SK-N-SH treated with all-trans-retinoic acid at 6 μM for 48 hours (cell line): ENCODE data around the gene GJC2.

Experiments
- ATAC-seq: fragments of 200-7000 bp; cut with Tn5 transposase; 3 replicates; pipeline ENCODE4 v1.9.1; 2020; ENCODE audit warnings: mild to moderate bottlenecking, moderate library complexity
- BACH2 ChIP-seq: fragments of 250-450 bp; sonication (Bioruptor Pico); IDR thresholded peaks from 2 replicates; pipeline ENCODE4 v1.9.0; 2021; ENCODE audit warnings: mild to moderate bottlenecking, borderline replicate concordance
- CREB5 ChIP-seq: fragments of 250-450 bp; sonication (Bioruptor Pico); IDR thresholded peaks from 2 replicates; pipeline ENCODE4 v1.5.1; 2020; ENCODE audit warnings: low read depth, mild to moderate bottlenecking, moderate library complexity
- CSDC2 ChIP-seq: fragments of 250-450 bp; sonication (Bioruptor Pico); IDR thresholded peaks from 2 replicates; pipeline ENCODE4 v1.5.0; 2020; ENCODE audit warnings: mild to moderate bottlenecking, moderate library complexity
- GLIS3 ChIP-seq: fragments of 250-450 bp; sonication (Bioruptor Pico); IDR thresholded peaks from 2 replicates; pipeline ENCODE4 v1.5.0; 2020; ENCODE audit warnings: mild to moderate bottlenecking, moderate library complexity
- ISL1 ChIP-seq: fragments of 250-450 bp; sonication (Bioruptor Pico); IDR thresholded peaks from 2 replicates; pipeline ENCODE4 v2.1.2; 2022; ENCODE audit warnings: mild to moderate bottlenecking, moderate library complexity
- PATZ1 ChIP-seq: fragments of 250-450 bp; sonication (Bioruptor Pico); IDR thresholded peaks from 2 replicates; pipeline ENCODE4 v1.8.0; 2020; ENCODE audit warnings: mild to moderate bottlenecking, moderate library complexity, borderline replicate concordance
- PPARA ChIP-seq: fragments of 250-450 bp; sonication (Bioruptor Pico); IDR thresholded peaks from 2 replicates; pipeline ENCODE4 v1.5.0; 2020; ENCODE audit warnings: mild to moderate bottlenecking, borderline replicate concordance
- RARB ChIP-seq: fragments of 250-450 bp; sonication (Bioruptor Pico); IDR thresholded peaks from 2 replicates; pipeline ENCODE4 v1.8.0; 2021; ENCODE audit warnings: mild to moderate bottlenecking, moderate library complexity
- SNAI2 ChIP-seq: fragments of 250-450 bp; sonication (Bioruptor Pico); IDR thresholded peaks from 2 replicates; pipeline ENCODE4 v1.5.0; 2020; ENCODE audit warnings: mild to moderate bottlenecking, moderate library complexity
- TCF4 ChIP-seq: fragments of 250-450 bp; sonication (Bioruptor Pico); IDR thresholded peaks from 2 replicates; pipeline ENCODE4 v1.8.0; 2021; ENCODE audit warnings: mild to moderate bottlenecking, moderate library complexity, borderline replicate concordance
- TOX ChIP-seq: fragments of 250-450 bp; sonication (Bioruptor Pico); IDR thresholded peaks from 2 replicates; pipeline ENCODE4 v1.8.0; 2021; ENCODE audit warnings: mild to moderate bottlenecking, moderate library complexity, borderline replicate concordance
- ZFP3 ChIP-seq: fragments of 250-450 bp; sonication (Bioruptor Pico); IDR thresholded peaks from 2 replicates; pipeline ENCODE4 v1.5.0; 2020; ENCODE audit warnings: mild to moderate bottlenecking, moderate library complexity
- ZFP30 ChIP-seq: fragments of 450-650 bp; formaldehyde crosslinking; IDR thresholded peaks from 2 replicates; pipeline ENCODE4 v1.5.0; 2022; ENCODE audit warnings: mild to moderate bottlenecking, moderate library complexity
- ZNF565 ChIP-seq: fragments of 450-650 bp; formaldehyde crosslinking; conservative IDR thresholded peaks from 2 replicates; pipeline ENCODE4 v1.5.0; 2020; ENCODE audit warnings: low read depth, mild to moderate bottlenecking, moderate library complexity
- ZNF70 ChIP-seq: fragments of 450-650 bp; formaldehyde crosslinking; IDR thresholded peaks from 2 replicates; pipeline ENCODE4 v1.5.0; 2020; ENCODE audit warnings: mild to moderate bottlenecking, moderate library complexity
- ZNF8 ChIP-seq: fragments of 450-650 bp; formaldehyde crosslinking; IDR thresholded peaks from 2 replicates; pipeline ENCODE4 v1.5.0; 2020; ENCODE audit warnings: mild to moderate bottlenecking, moderate library complexity
- TF ChIP-seq, protein P1 (sequence below): fragments of 250-450 bp; sonication (Bioruptor Pico); IDR thresholded peaks from 2 replicates; pipeline ENCODE4 v1.5.1; 2021; ENCODE audit warnings: mild to moderate bottlenecking, moderate library complexity
- TF ChIP-seq, protein P2 (sequence below): fragments of 250-450 bp; sonication (Bioruptor Pico); IDR thresholded peaks from 2 replicates; pipeline ENCODE4 v1.5.0; 2020; ENCODE audit warnings: mild to moderate bottlenecking, moderate library complexity
- TF ChIP-seq, protein P3 (sequence below): fragments of 250-450 bp; sonication (Bioruptor Pico); IDR thresholded peaks from 2 replicates; pipeline ENCODE4 v1.8.0; 2021; ENCODE audit warnings: low read depth, mild to moderate bottlenecking, moderate library complexity, borderline replicate concordance

The GJC2 gene

GRCh38 chr1:228155596-228156514 lies 6.1 kb downstream of the GJC2 start (continued):
- TF ChIP-seq, protein P1, sequence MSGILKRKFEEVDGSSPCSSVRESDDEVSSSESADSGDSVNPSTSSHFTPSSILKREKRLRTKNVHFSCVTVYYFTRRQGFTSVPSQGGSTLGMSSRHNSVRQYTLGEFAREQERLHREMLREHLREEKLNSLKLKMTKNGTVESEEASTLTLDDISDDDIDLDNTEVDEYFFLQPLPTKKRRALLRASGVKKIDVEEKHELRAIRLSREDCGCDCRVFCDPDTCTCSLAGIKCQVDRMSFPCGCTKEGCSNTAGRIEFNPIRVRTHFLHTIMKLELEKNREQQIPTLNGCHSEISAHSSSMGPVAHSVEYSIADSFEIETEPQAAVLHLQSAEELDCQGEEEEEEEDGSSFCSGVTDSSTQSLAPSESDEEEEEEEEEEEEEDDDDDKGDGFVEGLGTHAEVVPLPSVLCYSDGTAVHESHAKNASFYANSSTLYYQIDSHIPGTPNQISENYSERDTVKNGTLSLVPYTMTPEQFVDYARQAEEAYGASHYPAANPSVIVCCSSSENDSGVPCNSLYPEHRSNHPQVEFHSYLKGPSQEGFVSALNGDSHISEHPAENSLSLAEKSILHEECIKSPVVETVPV, result no peak
- TF ChIP-seq CREB5 (CRISPR knock-in tag), result no peak
- no peak for TF ChIP-seq ZNF70 (CRISPR knock-in tag)
- no peak for TF ChIP-seq SNAI2
- TF ChIP-seq ZFP30 (CRISPR knock-in tag), result no peak

DNA sequence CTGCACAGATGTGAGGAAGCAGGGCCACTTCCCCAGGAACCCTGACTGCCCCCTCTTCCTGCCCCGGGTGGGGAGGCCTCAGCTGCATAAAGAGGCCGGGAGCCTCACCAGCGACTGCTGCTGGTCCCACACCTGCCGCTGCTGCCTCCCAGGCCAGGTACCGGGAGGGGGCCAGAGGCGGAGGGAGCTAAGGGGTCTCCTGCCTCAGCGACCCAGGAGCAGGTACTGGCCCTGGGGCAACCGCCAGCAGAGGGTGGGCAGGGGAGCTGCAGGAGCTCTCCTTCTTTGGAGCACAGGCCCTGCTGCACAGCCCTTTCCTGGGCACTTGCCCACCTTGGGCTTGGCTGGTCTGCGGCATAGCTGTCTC lies 6.8 kb downstream of the GJC2 start:
- ATAC-seq, result no peak
- TF ChIP-seq, protein P1, result no peak
- TF ChIP-seq CSDC2 (CRISPR knock-in tag) (no peak), TCF4 (CRISPR knock-in tag) (no peak), ISL1 (CRISPR knock-in tag) (no peak), SNAI2 (no peak), ZFP3 (CRISPR knock-in tag) (no peak), TOX (CRISPR knock-in tag) (no peak), BACH2 (CRISPR knock-in tag) (no peak), ZNF70 (CRISPR knock-in tag) (no peak), GLIS3 (no peak), RARB (CRISPR knock-in tag) (no peak), ZFP30 (CRISPR knock-in tag) (no peak), PPARA (CRISPR knock-in tag) (no peak), ZNF8 (CRISPR knock-in tag) (no peak), ZNF565 (no peak), PATZ1 (no peak), CREB5 (CRISPR knock-in tag) (no peak)
- TF ChIP-seq, protein P2, sequence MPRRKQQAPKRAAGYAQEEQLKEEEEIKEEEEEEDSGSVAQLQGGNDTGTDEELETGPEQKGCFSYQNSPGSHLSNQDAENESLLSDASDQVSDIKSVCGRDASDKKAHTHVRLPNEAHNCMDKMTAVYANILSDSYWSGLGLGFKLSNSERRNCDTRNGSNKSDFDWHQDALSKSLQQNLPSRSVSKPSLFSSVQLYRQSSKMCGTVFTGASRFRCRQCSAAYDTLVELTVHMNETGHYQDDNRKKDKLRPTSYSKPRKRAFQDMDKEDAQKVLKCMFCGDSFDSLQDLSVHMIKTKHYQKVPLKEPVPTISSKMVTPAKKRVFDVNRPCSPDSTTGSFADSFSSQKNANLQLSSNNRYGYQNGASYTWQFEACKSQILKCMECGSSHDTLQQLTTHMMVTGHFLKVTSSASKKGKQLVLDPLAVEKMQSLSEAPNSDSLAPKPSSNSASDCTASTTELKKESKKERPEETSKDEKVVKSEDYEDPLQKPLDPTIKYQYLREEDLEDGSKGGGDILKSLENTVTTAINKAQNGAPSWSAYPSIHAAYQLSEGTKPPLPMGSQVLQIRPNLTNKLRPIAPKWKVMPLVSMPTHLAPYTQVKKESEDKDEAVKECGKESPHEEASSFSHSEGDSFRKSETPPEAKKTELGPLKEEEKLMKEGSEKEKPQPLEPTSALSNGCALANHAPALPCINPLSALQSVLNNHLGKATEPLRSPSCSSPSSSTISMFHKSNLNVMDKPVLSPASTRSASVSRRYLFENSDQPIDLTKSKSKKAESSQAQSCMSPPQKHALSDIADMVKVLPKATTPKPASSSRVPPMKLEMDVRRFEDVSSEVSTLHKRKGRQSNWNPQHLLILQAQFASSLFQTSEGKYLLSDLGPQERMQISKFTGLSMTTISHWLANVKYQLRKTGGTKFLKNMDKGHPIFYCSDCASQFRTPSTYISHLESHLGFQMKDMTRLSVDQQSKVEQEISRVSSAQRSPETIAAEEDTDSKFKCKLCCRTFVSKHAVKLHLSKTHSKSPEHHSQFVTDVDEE (CRISPR knock-in tag), result no peak
- TF ChIP-seq, protein P3, sequence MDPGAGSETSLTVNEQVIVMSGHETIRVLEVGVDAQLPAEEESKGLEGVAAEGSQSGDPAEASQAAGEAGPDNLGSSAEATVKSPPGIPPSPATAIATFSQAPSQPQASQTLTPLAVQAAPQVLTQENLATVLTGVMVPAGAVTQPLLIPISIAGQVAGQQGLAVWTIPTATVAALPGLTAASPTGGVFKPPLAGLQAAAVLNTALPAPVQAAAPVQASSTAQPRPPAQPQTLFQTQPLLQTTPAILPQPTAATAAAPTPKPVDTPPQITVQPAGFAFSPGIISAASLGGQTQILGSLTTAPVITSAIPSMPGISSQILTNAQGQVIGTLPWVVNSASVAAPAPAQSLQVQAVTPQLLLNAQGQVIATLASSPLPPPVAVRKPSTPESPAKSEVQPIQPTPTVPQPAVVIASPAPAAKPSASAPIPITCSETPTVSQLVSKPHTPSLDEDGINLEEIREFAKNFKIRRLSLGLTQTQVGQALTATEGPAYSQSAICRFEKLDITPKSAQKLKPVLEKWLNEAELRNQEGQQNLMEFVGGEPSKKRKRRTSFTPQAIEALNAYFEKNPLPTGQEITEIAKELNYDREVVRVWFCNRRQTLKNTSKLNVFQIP (CRISPR knock-in tag), result no peak
